ENCODE results near the gene CDH23. TPM values are rescaled to one million over a fixed set of nuclear protein-coding genes. Genes with fewer than 3 reads are reported as not detected.

CDH23 gene
- total and polyA plus RNA-seq, 2 donors from 2014 or later = 1.1 to 6.4 TPM

GRCh38 chr10:71725998-71726579, 329.4 kb downstream of the CDH23 start:
- intact Hi-C loops (cut with DNase I) = no loop called here
- H3K9me3 ChIP-seq (ENCODE audit: control insufficient read depth in 2 of 3, insufficient read depth in 1 of 3, low read length in 3 of 3) = no peaks in the 10 kb centered on the region
- FAIRE-seq = no peak
- H3K9ac ChIP-seq (ENCODE audit: low read length in 3 of 3) = no peak overlapping the region
- no peak overlapping the region for H3K4me3 ChIP-seq (ENCODE audit: low read length in 3 of 3)
- no peak overlapping the region for H3K27ac ChIP-seq (ENCODE audit: low read depth in 2 of 2, low read length in 2 of 2)
- DNase-seq = no peak
- H3K36me3 ChIP-seq (ENCODE audit: control insufficient read depth in 2 of 3, insufficient read depth in 3 of 3, low read length in 3 of 3) = no peaks in the 10 kb centered on the region
- H3K4me1 ChIP-seq (ENCODE audit: control insufficient read depth in 2 of 3, insufficient read depth in 2 of 3, low read depth in 1 of 3, low read length in 3 of 3) = peaks cover 4 to 26% (median 15%) of the 10 kb centered on the region in 3 donors
- peak; percentile 12 for TF ChIP-seq CTCF (IDR thresholded peaks at IDR 0.05; ENCODE audit: borderline replicate concordance, extremely low read depth, insufficient read depth)
- no peaks in the 10 kb centered on the region for H3K27me3 ChIP-seq (ENCODE audit: control insufficient read depth, insufficient read depth, low read length)

GRCh38 chr10:71726580-71727104, 329.9 kb downstream of the CDH23 start:
- Histone ChIP-seq H3K9me3 (ENCODE audit: control insufficient read depth in 2 of 3, insufficient read depth in 1 of 3, low read length in 3 of 3) (no peaks in the 10 kb centered on the region), H3K36me3 (ENCODE audit: control insufficient read depth in 2 of 3, insufficient read depth in 3 of 3, low read length in 3 of 3) (no peaks in the 10 kb centered on the region), H3K27ac (ENCODE audit: low read depth in 2 of 2, low read length in 2 of 2) (peak overlapping the region in 1 of 2 donors; percentile 58), H3K27me3 (ENCODE audit: control insufficient read depth, insufficient read depth, low read length) (no peaks in the 10 kb centered on the region), H3K4me3 (ENCODE audit: low read length in 3 of 3) (no peak overlapping the region), H3K9ac (ENCODE audit: low read length in 3 of 3) (no peak overlapping the region), H3K4me1 (ENCODE audit: control insufficient read depth in 2 of 3, insufficient read depth in 2 of 3, low read depth in 1 of 3, low read length in 3 of 3) (peaks cover 4 to 26% (median 15%) of the 10 kb centered on the region in 3 donors)
- FAIRE-seq = no peak
- intact Hi-C loops (cut with DNase I) = no loop called here
- TF ChIP-seq CTCF (IDR thresholded peaks at IDR 0.05; ENCODE audit: borderline replicate concordance, extremely low read depth, insufficient read depth) = no peak
- DNase-seq = no peak

GRCh38 chr10:71727105-71727737, 330.5 kb downstream of the CDH23 start:
- Histone ChIP-seq H3K9ac (ENCODE audit: low read length in 3 of 3) (peak overlapping the region in 1 of 3 donors; percentile 3), H3K4me3 (ENCODE audit: low read length in 3 of 3) (no peak overlapping the region)

More at GRCh38 chr10:71727105-71727737, 330.5 kb downstream of the CDH23 start:
- no peak for DNase-seq
- intact Hi-C loops (cut with DNase I) = no loop called here
- H3K9me3 ChIP-seq (ENCODE audit: control insufficient read depth in 2 of 3, insufficient read depth in 1 of 3, low read length in 3 of 3) = no peaks in the 10 kb centered on the region
- H3K27ac ChIP-seq (ENCODE audit: low read depth in 2 of 2, low read length in 2 of 2) = peak overlapping the region; percentile 58 to 64
- no peak for TF ChIP-seq CTCF (IDR thresholded peaks at IDR 0.05; ENCODE audit: borderline replicate concordance, extremely low read depth, insufficient read depth)
- no peak for FAIRE-seq
- no peaks in the 10 kb centered on the region for H3K27me3 ChIP-seq (ENCODE audit: control insufficient read depth, insufficient read depth, low read length)
- H3K4me1 ChIP-seq (ENCODE audit: control insufficient read depth in 2 of 3, insufficient read depth in 2 of 3, low read depth in 1 of 3, low read length in 3 of 3) = peaks cover 4 to 26% (median 15%) of the 10 kb centered on the region in 3 donors
- H3K36me3 ChIP-seq (ENCODE audit: control insufficient read depth in 2 of 3, insufficient read depth in 3 of 3, low read length in 3 of 3) = no peaks in the 10 kb centered on the region

Data from kidney (tissue), 14 donors.